KMS-11 (cell line): Measurements from ENCODE around the gene ZNF681.
"Not testable (repeated sequence)": the region's sequence is repeated elsewhere in the genome, so short reads cannot be mapped to it uniquely, and the experiment has no call there.

ENCODE experiments used
- H2AFZ ChIP-seq: fragments of 200-600 bp; sonication (generic); 2 replicates; pipeline ENCODE4 v1.6.1; 2016; ENCODE audit warnings: antibody characterized with exemption, mixed run types, low read depth
- H3K27ac ChIP-seq: fragments of 200-600 bp; sonication (generic); 2 replicates; pipeline ENCODE4 v1.6.1; 2016; ENCODE audit warnings: mild to moderate bottlenecking, mixed run types
- H3K27me3 ChIP-seq: fragments of 200-600 bp; sonication (generic); 2 replicates; pipeline ENCODE4 v1.6.1; 2017; ENCODE audit warnings: mild to moderate bottlenecking, low read depth, mixed run types, moderate library complexity; ENCODE audit not compliant: insufficient read depth
- H3K36me3 ChIP-seq: fragments of 200-600 bp; sonication (generic); 2 replicates; pipeline ENCODE4 v1.6.1; 2017; ENCODE audit warnings: mild to moderate bottlenecking, mixed run types; ENCODE audit not compliant: insufficient read depth
- H3K4me1 ChIP-seq: fragments of 200-600 bp; sonication (generic); 2 replicates; pipeline ENCODE4 v1.6.1; 2016; ENCODE audit warnings: mild to moderate bottlenecking, low read depth, mixed run types; ENCODE audit not compliant: poor library complexity, severe bottlenecking
- H3K4me2 ChIP-seq: fragments of 200-600 bp; sonication (generic); 2 replicates; pipeline ENCODE4 v1.7.0; 2016; ENCODE audit warnings: mild to moderate bottlenecking, mixed run types
- H3K4me3 ChIP-seq: fragments of 200-600 bp; sonication (generic); IDR thresholded peaks from 2 replicates; pipeline ENCODE4 v1.6.1; 2017; ENCODE audit warnings: low read depth, low read length, mixed read lengths; ENCODE audit not compliant: insufficient read depth
- H3K79me2 ChIP-seq: fragments of 200-600 bp; sonication (generic); 2 replicates; pipeline ENCODE4 v1.6.1; 2016; ENCODE audit warnings: low read depth, mixed run types; ENCODE audit not compliant: insufficient read depth
- H3K9ac ChIP-seq: fragments of 200-600 bp; sonication (generic); 2 replicates; pipeline ENCODE4 v1.6.1; 2016; ENCODE audit warnings: mild to moderate bottlenecking, mixed run types
- H4K20me1 ChIP-seq: fragments of 200-600 bp; sonication (generic); 2 replicates; pipeline ENCODE4 v1.6.1; 2016; ENCODE audit warnings: mild to moderate bottlenecking, mixed run types; ENCODE audit not compliant: insufficient read depth
- CTCF ChIP-seq: fragments of 200-600 bp; sonication (generic); conservative IDR thresholded peaks from 2 replicates; pipeline ENCODE4 v1.6.1; 2017; ENCODE audit warnings: low read depth, mild to moderate bottlenecking, antibody characterized with exemption, low read length, moderate library complexity, mixed read lengths

Gene ZNF681

GRCh38 chr19:23762884-23763711 is 4.4 kb upstream of the ZNF681 start:
- Histone ChIP-seq H3K27ac (no peak overlapping the region), H3K27me3 (no peaks in the 10 kb centered on the region), H3K36me3 (no peaks in the 10 kb centered on the region), H4K20me1 (no peaks in the 10 kb centered on the region), H2AFZ (no peak overlapping the region), H3K4me3 (no peak overlapping the region), H3K4me1 (peaks cover 4% of the 10 kb centered on the region), H3K79me2 (no peaks in the 10 kb centered on the region), H3K9ac (no peak overlapping the region), H3K4me2 (no peak overlapping the region)
- no peak for TF ChIP-seq CTCF

GRCh38 chr19:23762548-23762883 is 3.8 kb upstream of the ZNF681 start:
- no peak overlapping the region for H2AFZ ChIP-seq

GRCh38 chr19:23760326-23760725 is 1.6 kb upstream of the ZNF681 start:
- not testable (repeated sequence) for H3K4me3 ChIP-seq, H2AFZ ChIP-seq, H3K4me1 ChIP-seq, H3K27ac ChIP-seq, H3K4me2 ChIP-seq, H4K20me1 ChIP-seq, H3K9ac ChIP-seq, H3K79me2 ChIP-seq, H3K27me3 ChIP-seq, H3K36me3 ChIP-seq

More at GRCh38 chr19:23762548-23762883, 3.8 kb upstream of the ZNF681 start:
- no peaks in the 10 kb centered on the region for H3K79me2 ChIP-seq
- H4K20me1 ChIP-seq = no peaks in the 10 kb centered on the region
- TF ChIP-seq CTCF = no peak
- no peak overlapping the region for H3K4me3 ChIP-seq
- H3K36me3 ChIP-seq = no peaks in the 10 kb centered on the region
- no peak overlapping the region for H3K4me2 ChIP-seq
- no peaks in the 10 kb centered on the region for H3K27me3 ChIP-seq
- peaks cover 4% of the 10 kb centered on the region for H3K4me1 ChIP-seq
- H3K27ac ChIP-seq = no peak overlapping the region
- no peak overlapping the region for H3K9ac ChIP-seq

GRCh38 chr19:23743633-23744232 is 15.0 kb downstream of the ZNF681 start:
- H2AFZ ChIP-seq, H3K4me2 ChIP-seq, H3K4me3 ChIP-seq, H3K27me3 ChIP-seq, H3K79me2 ChIP-seq, H3K4me1 ChIP-seq, H4K20me1 ChIP-seq, H3K27ac ChIP-seq, H3K36me3 ChIP-seq, H3K9ac ChIP-seq: not testable (repeated sequence)

- Histone ChIP-seq H3K4me1 (peaks cover 28% of the 10 kb centered on the region), H3K27ac (peak overlapping the region; percentile 13; the same call in 1 of the 2 replicates), H3K4me2 (peak overlapping the region; percentile 33)
- H2AFZ ChIP-seq, H3K9ac ChIP-seq, H3K79me2 ChIP-seq, H3K4me3 ChIP-seq, H3K27me3 ChIP-seq, H4K20me1 ChIP-seq, H3K36me3 ChIP-seq: not testable (repeated sequence)
These were observed 27.8 kb downstream of the ZNF681 start for GRCh38 chr19:23730729-23731465.

GRCh38 chr19:23724161-23724560 is 34.5 kb downstream of the ZNF681 start:
- not testable (repeated sequence) for H3K4me1 ChIP-seq, H3K4me2 ChIP-seq, H3K36me3 ChIP-seq, H3K27me3 ChIP-seq, H3K79me2 ChIP-seq, H3K9ac ChIP-seq, H2AFZ ChIP-seq, H3K4me3 ChIP-seq, H4K20me1 ChIP-seq, H3K27ac ChIP-seq
